ENCODE data around the gene BAG3.
A peak's percentile ranks its signal among the peaks of the same experiment; 100 is the strongest.
"Not testable (repeated sequence)": the region's sequence is repeated elsewhere in the genome, so short reads cannot be mapped to it uniquely, and the experiment has no call there.

BAG3 gene

DNA sequence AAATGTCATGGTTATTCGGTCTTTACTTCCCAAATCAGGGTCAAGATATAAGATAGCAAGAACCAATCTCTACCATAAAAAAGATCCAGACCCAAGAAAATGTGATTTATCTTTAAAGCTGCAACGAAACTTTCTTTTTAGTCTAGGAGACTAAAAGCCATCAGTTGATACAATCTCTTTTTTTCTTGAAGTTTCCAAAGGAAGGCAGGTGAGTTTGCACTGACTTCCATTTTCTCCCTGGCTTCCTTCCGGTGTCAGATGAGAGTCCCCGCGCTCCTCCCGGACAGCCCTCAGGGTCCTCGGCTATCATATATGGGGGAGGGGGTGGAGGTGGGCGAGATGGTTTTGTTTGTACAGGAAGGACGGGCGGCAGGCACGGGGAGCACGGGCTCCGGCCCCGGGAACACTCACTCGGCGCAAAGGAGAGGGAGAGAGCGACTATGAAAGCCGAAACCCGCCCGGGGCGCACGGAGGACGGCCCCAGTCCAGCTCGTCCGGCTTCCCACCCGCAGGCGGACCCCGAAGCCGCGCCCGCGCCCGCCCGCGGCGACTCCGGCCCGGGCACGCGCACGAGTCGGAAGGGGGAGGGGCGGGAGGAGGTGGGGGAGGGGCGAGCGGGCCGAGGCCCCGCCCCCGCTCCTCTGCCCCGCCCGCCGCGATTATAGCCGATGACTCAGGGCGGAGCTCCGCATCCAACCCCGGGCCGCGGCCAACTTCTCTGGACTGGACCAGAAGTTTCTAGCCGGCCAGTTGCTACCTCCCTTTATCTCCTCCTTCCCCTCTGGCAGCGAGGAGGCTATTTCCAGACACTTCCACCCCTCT is at the start of gene BAG3:
Gene BAG3, plus strand, starts transcription at position 689 of the 822 bp plus-strand sequence. CDS start 296 bp downstream, outside the sequence.
- DNase-seq (ENCODE audit: low read depth) = peak; percentile 66

- no peak for DNase-seq (ENCODE audit: low read depth)
These were observed 48.7 kb upstream of the BAG3 start for GRCh38 chr10:119602241-119603095.

DNA sequence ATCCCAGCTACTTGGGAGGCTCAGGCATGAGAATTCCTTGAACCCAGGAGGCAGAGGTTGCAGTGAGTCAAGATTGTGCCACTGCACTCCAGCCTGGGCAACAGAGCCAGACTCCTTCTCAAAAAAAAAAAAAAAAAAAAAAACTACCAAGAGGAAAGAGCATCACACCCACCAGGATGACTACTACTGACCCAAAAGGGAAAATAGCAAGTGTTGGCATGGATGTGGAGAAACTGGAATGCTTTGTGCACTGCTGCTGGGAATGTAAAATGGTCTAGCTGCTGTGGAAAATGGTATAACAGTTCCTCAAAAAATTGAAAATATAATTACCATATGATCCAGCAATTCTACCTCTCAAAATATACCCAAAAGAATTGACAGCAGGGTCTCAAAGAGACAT is 46.7 kb upstream of the BAG3 start:
- no peak for DNase-seq (ENCODE audit: low read depth)

DNA sequence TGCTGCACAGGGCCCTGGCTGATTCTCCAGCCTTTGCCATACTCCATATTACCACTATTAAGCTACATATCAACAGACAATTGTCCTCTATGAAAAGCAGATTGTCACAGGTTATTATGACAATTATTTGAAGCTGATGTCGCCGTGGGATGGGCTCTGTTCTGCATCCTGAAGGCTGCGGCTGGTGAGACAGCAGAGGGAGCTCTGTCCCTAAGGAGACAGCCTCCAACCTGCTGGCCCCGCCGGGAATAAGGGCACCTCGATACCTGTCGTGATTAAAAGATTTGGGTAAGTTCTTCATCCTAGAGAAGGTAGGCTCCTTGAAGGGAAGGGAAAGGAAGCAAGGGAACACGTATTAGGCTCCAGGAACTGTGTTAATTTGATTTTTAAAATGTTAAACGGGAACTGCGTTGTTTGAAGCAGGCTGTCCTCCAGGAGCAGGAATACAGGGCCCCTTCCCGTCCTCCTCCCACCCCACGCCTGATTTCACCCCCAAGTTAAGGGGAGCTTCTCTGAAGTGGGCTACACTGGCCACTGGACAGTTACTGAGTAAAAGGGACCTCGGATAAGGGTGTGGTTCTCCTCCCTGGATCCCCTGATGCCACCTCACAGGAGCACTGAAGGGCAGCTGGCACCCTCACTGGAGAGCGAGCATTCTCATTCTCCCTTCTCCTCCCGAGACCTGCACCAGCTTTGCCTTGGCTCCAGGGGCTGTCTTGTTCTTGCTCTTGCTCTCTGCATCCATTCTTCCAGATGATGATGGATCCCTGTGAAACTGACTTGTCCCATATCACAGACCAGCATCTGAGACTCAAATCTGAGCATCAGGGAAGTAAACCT is 42.6 kb upstream of the BAG3 start:
- no peak for DNase-seq (ENCODE audit: low read depth)

- DNase-seq (ENCODE audit: low read depth) = no peak
These were observed 41.7 kb upstream of the BAG3 start for GRCh38 chr10:119609516-119609915.

DNA sequence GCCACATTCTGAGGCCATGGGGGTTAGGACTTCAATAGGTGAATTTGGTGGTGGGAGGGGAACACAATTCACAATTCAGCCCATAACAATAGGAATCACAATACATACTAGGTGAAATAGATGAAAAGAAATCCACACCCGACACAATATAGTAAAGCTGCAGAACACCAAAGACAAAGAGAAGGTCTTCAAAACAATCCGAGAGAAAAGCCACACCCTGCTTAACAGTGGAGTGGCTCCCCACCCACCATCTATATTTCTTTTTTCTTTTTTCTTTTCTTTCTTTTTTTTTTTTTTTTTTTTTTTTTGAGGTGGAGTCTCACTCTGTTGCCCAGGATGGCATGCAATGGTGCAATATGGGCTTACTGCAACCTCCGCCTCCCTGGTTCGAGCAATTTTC is 39.7 kb upstream of the BAG3 start:
- no peak for DNase-seq (ENCODE audit: low read depth)

- DNase-seq (ENCODE audit: low read depth) = no peak
These were observed 37.4 kb upstream of the BAG3 start for GRCh38 chr10:119613741-119614140.

DNA sequence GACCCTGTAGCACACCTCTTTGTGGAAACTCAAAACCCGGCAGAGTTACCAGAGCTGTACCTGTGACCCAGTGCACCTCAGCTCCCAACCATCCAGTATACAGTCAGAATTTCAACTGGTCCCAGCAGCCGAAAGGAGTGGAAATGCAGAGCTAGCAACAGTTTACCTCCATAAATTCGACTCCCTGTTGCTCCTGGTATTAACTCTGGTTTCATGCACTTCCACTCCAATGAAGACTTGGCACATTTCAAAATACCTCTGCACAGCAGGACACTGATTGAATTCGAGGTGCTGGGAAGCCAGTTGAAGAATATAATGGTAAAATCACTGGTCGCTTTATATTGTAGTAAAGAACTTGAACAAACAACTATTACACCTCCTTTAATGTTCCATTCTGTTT is 36.5 kb upstream of the BAG3 start:
- no peak for DNase-seq (ENCODE audit: low read depth)

GRCh38 chr10:119616882-119617570 is 34.2 kb upstream of the BAG3 start:
- DNase-seq (ENCODE audit: low read depth) = no peak

DNA sequence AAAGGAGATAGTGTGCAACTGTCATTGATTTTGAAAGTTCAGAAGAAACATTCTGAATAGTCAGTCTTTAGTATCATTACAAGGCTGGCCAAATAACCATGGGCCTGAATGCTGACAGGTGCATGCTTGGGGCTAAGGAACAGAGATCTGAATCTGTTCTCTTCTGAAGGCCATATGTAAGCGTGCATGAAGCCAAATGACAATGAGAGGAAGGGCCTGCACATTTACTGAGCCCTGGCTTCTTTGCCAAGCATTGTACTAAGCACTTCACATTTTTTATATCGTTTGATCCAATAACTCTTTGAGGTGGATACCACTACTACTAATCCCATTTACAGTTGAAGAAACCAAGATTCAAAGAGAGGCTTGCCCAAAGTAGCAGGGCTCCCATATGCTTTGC is 32.0 kb upstream of the BAG3 start:
- no peak for DNase-seq (ENCODE audit: low read depth)

DNA sequence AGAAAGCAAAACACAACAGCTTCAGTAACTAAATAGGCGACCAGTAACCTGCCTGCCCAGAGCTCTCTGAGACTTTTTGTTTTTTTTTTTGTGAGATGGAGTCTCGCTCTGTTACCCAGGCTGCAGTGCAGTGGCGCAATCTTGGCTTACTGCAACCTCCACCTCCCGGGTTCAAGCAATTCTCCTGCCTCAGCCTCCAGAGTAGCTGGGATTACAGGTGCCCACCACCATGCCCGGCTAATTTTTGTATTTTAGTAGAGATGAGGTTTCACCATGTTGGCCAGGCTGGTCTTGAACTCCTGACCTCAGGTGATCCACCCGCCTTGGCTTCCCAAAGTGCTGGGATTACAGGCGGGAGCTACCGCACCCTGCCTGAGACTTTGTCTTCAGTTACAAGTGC is 31.4 kb upstream of the BAG3 start:
- DNase-seq (ENCODE audit: low read depth) = not testable (repeated sequence)

- no peak for DNase-seq (ENCODE audit: low read depth)
These were observed 30.7 kb upstream of the BAG3 start for GRCh38 chr10:119620241-119621077.

DNA sequence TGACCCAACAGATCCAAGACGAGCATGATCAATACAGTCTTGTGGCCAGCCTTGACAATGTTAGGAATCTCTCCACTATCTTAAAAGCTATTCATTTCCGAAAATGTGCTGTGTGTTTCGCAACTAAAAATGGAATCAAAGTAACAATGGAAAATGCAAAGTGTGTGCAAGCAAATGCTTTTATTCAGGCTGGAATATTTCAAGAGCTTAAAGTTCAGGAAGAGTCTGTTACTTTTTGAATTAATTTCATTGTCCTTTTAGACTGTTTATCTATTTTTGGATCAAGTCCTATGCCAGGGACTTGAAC is 30.1 kb upstream of the BAG3 start:
- no peak for DNase-seq (ENCODE audit: low read depth)

GRCh38 chr10:119625570-119626280 is 25.5 kb upstream of the BAG3 start:
- no peak for DNase-seq (ENCODE audit: low read depth)

- DNase-seq (ENCODE audit: low read depth) = no peak
These were observed 20.9 kb upstream of the BAG3 start for GRCh38 chr10:119630300-119630699.

GRCh38 chr10:119633538-119634218 is 17.5 kb upstream of the BAG3 start:
- DNase-seq (ENCODE audit: low read depth) = no peak

DNA sequence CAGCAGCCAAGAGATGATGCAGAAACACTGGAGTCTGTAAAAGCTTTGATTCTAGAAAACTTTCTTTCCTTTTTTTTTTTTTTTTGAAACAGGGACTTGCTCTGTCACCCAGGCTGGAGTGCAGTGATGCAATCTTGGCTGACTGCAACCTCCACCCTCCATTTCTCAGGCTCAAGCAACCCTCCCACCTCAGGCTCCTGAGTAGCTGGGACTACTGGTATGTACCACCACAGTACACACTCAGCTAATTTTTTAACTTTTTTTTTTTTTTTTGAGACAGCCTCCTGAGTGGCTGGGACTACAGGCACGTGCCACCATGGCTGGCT is 17.0 kb upstream of the BAG3 start:
- no peak for DNase-seq (ENCODE audit: low read depth)

GRCh38 chr10:119637631-119638030 is 13.5 kb upstream of the BAG3 start:
- DNase-seq (ENCODE audit: low read depth) = no peak

- no peak for DNase-seq (ENCODE audit: low read depth)
These were observed 12.2 kb upstream of the BAG3 start for GRCh38 chr10:119638982-119639381.

- DNase-seq (ENCODE audit: low read depth) = no peak
These were observed 10.8 kb upstream of the BAG3 start for GRCh38 chr10:119640384-119640783.
